Upper lobe of right lung (tissue), 1 donor: ENCODE measurements around the gene SF3B2. TPM values are rescaled to one million over a fixed set of nuclear protein-coding genes. Genes with fewer than 3 reads are reported as not detected.

Experiments used
- ATAC-seq: fragments of 200-7000 bp; cut with Tn5 transposase; one replicate; pipeline ENCODE4 v1.9.1; 2020; ENCODE audit warnings: mild to moderate bottlenecking, moderate library complexity
- DNase-seq: peaks from one replicate; pipeline ENCODE4 v3.0.0-alpha.2; 2020
- H3K27ac ChIP-seq: fragments of 200-600 bp; one replicate; pipeline ENCODE4 v1.8.0; 2022
- H3K27me3 ChIP-seq: fragments of 200-600 bp; one replicate; pipeline ENCODE4 v1.8.0; 2022; ENCODE audit warnings: mild to moderate bottlenecking
- H3K36me3 ChIP-seq: fragments of 200-600 bp; one replicate; pipeline ENCODE4 v1.8.0; 2022
- H3K4me1 ChIP-seq: fragments of 200-600 bp; one replicate; pipeline ENCODE4 v1.8.0; 2022
- H3K4me3 ChIP-seq: fragments of 200-600 bp; one replicate; pipeline ENCODE4 v1.8.0; 2022; ENCODE audit warnings: mild to moderate bottlenecking
- H3K9me3 ChIP-seq: fragments of 200-600 bp; one replicate; pipeline ENCODE4 v1.8.0; 2022
- CTCF ChIP-seq: fragments of 200-600 bp; IDR thresholded peaks from one replicate; pipeline ENCODE4 v1.8.0; 2022; ENCODE audit warnings: antibody characterized with exemption
- intact Hi-C: fragments of 100-400 bp; cut with DNase I; formaldehyde crosslinking; loops from one replicate; pipeline ENCODE4 v1.11.0; 2022
- total RNA-seq: library from RNA; stranded (reverse); fragmentation: NEBNext Ultra II Directional; extraction: Animal tissue kit (Norgen Biotek cat#: 25700); gene quantifications from one replicate; pipeline ENCODE4 v1.2.1, GENCODE V29; 2021
- donor health status: DM: no; HTN: yes; CAD: no; lungs with severe emphysema.

Gene SF3B2
- total RNA-seq, 1 donor from 2014 or later: 149 TPM

- H3K27me3 ChIP-seq: peaks cover 18% of the 10 kb centered on the region
- peak within 1 kb of the TSS; percentile 29 for H3K4me3 ChIP-seq
- no peaks in the 10 kb centered on the region for H3K36me3 ChIP-seq
- DNase-seq: peak; percentile 72
- no peaks in the 10 kb centered on the region for H3K9me3 ChIP-seq
- H3K27ac ChIP-seq: peak within 1 kb of the TSS; percentile 72
- peaks cover 9% of the 10 kb centered on the region for H3K4me1 ChIP-seq
- no peak for TF ChIP-seq CTCF
- intact Hi-C loops: no loop called here
- peak; percentile 21 for ATAC-seq
Observed at GRCh38 chr11:66011785-66012303, 40.3 kb upstream of the SF3B2 start, which contains the start of gene CST6. Gene CST6, plus strand, starts transcription at chr11:66012008. Its CDS starts 37 bp downstream, at chr11:66012045.

- Histone ChIP-seq H3K4me3 (peak overlapping the region; percentile 29), H3K27me3 (peaks cover 18% of the 10 kb centered on the region), H3K27ac (peak overlapping the region; percentile 72), H3K9me3 (no peaks in the 10 kb centered on the region), H3K36me3 (no peaks in the 10 kb centered on the region), H3K4me1 (peaks cover 9% of the 10 kb centered on the region)
- no peak for DNase-seq
- intact Hi-C loops: no loop called here
- TF ChIP-seq CTCF: no peak
- no peak for ATAC-seq
Observed at GRCh38 chr11:66012371-66012945, 39.7 kb upstream of the SF3B2 start.

GRCh38 chr11:66012946-66013761, 39.0 kb upstream of the SF3B2 start:
- no peak overlapping the region for H3K27ac ChIP-seq
- peak; percentile 38 for ATAC-seq

GRCh38 chr11:66013762-66014100, 38.4 kb upstream of the SF3B2 start:
- intact Hi-C loops: no loop called here
- H3K36me3 ChIP-seq: no peaks in the 10 kb centered on the region
- no peak overlapping the region for H3K27ac ChIP-seq
- H3K27me3 ChIP-seq: peaks cover 18% of the 10 kb centered on the region
- no peak for TF ChIP-seq CTCF
- peaks cover 9% of the 10 kb centered on the region for H3K4me1 ChIP-seq
- no peak for ATAC-seq
- DNase-seq: no peak
- no peaks in the 10 kb centered on the region for H3K9me3 ChIP-seq
- no peak overlapping the region for H3K4me3 ChIP-seq

More at GRCh38 chr11:66012946-66013761, 39.0 kb upstream of the SF3B2 start:
- DNase-seq: no peak
- Histone ChIP-seq H3K27me3 (peaks cover 18% of the 10 kb centered on the region), H3K36me3 (no peaks in the 10 kb centered on the region), H3K4me3 (no peak overlapping the region), H3K4me1 (peaks cover 9% of the 10 kb centered on the region), H3K9me3 (no peaks in the 10 kb centered on the region)
- intact Hi-C loops: no loop called here
- no peak for TF ChIP-seq CTCF

- no peak for TF ChIP-seq CTCF
- Histone ChIP-seq H3K36me3 (no peaks in the 10 kb centered on the region), H3K4me1 (peaks cover 9% of the 10 kb centered on the region), H3K9me3 (no peaks in the 10 kb centered on the region), H3K27ac (no peak overlapping the region), H3K4me3 (no peak overlapping the region), H3K27me3 (peaks cover 18% of the 10 kb centered on the region)
- ATAC-seq: no peak
- intact Hi-C loops: no loop called here
- no peak for DNase-seq
Observed at GRCh38 chr11:66014804-66015453, 37.2 kb upstream of the SF3B2 start.
